ENCODE results near the gene CTTN.

DNA sequence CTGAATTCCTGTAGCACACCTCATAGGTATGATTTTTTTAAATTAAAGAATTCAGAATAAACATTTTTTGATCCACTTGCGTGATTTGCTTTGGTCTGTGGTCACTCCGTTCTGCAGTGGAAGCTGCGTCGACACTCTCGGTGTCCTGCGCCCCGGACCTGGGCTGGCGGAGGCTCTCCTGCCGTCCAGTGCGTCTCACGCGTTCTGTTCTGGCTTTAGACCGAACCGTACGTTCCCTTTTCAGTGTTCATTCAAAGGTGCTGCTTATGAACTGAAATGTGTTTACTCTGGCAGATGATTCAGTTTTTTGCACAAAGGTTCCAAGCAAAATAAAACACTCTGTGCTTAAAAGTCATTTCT is 38.2 kb downstream of the CTTN start:
- no peak for TF ChIP-seq CTCF (IDR thresholded peaks at IDR 0.05)
- no peak for TF ChIP-seq POLR2A (IDR thresholded peaks at IDR 0.05)
- no peak for TF ChIP-seq EP300 (IDR thresholded peaks at IDR 0.05)

Data from tibial nerve (tissue), 4 donors.